GM21515 (cell line): ENCODE results near the gene OR1J1.
A peak's percentile ranks its signal among the peaks of the same experiment; 100 is the strongest.

Experiments
- ATAC-seq: cut with Tn5 transposase; IDR thresholded peaks from one replicate; pipeline ENCODE4 v1.9.1; 2021; ENCODE audit not compliant: unreplicated experiment

The OR1J1 gene

GRCh38 chr9:122477826-122478225 lies at the start of gene OR1J1:
Gene OR1J1 (minus strand): TSS chr9:122477926. CDS start chr9:122477926, 0 bp downstream.
- no peak for ATAC-seq

- no peak for ATAC-seq
These were observed 49.5 kb upstream of the OR1J1 start, which contains the start of gene OR1N1 for GRCh38 chr9:122527193-122527592. Gene OR1N1 (minus strand): TSS chr9:122527293. CDS start chr9:122527293, 0 bp downstream.

- ATAC-seq: no peak
These were observed 48.9 kb upstream of the OR1J1 start for GRCh38 chr9:122526602-122527001.

GRCh38 chr9:122519376-122519775 lies 41.6 kb upstream of the OR1J1 start:
- ATAC-seq: no peak

- no peak for ATAC-seq
These were observed 41.1 kb upstream of the OR1J1 start, which contains the start of gene OR1J4 for GRCh38 chr9:122518841-122519240. Gene OR1J4 (plus strand): TSS chr9:122519141. CDS start chr9:122519141, 0 bp downstream.

GRCh38 chr9:122518226-122518625 lies 40.5 kb upstream of the OR1J1 start:
- ATAC-seq: no peak

- ATAC-seq: no peak
These were observed 32.8 kb upstream of the OR1J1 start, which contains the start of gene OR1J2 for GRCh38 chr9:122510502-122510901. Gene OR1J2 (plus strand): TSS chr9:122510802. CDS start chr9:122510802, 0 bp downstream.

GRCh38 chr9:122506964-122507363 lies 29.2 kb upstream of the OR1J1 start:
- ATAC-seq: no peak

- ATAC-seq: peak; percentile 56
These were observed 21.2 kb upstream of the OR1J1 start for GRCh38 chr9:122498883-122499288.

- ATAC-seq: no peak
These were observed 1.3 kb upstream of the OR1J1 start for GRCh38 chr9:122479062-122479461.

GRCh38 chr9:122477346-122477745 lies 380 bp downstream of the OR1J1 start:
- no peak for ATAC-seq

- ATAC-seq: no peak
These were observed 2.0 kb downstream of the OR1J1 start for GRCh38 chr9:122475717-122476116.

- ATAC-seq: no peak
These were observed 3.2 kb downstream of the OR1J1 start for GRCh38 chr9:122474561-122474960.

GRCh38 chr9:122468735-122469134 lies 9.0 kb downstream of the OR1J1 start:
- no peak for ATAC-seq

GRCh38 chr9:122466456-122466855 lies 11.3 kb downstream of the OR1J1 start:
- no peak for ATAC-seq

GRCh38 chr9:122464633-122465567 lies 12.8 kb downstream of the OR1J1 start:
- no peak for ATAC-seq

- ATAC-seq: no peak
These were observed 13.7 kb downstream of the OR1J1 start for GRCh38 chr9:122463828-122464632.

- ATAC-seq: no peak
These were observed 19.9 kb downstream of the OR1J1 start for GRCh38 chr9:122457787-122458186.

GRCh38 chr9:122456123-122456522 lies 21.6 kb downstream of the OR1J1 start:
- no peak for ATAC-seq

GRCh38 chr9:122453677-122454135 lies 24.0 kb downstream of the OR1J1 start:
- no peak for ATAC-seq

- no peak for ATAC-seq
These were observed 30.8 kb downstream of the OR1J1 start for GRCh38 chr9:122446819-122447484.
